ENCODE data around the gene HNRNPUL1. TPM values are rescaled to one million over a fixed set of nuclear protein-coding genes. Genes with fewer than 3 reads are reported as not detected.
A peak's percentile ranks its signal among the peaks of the same experiment; 100 is the strongest.

Gene HNRNPUL1
- total and polyA plus RNA-seq, 2 of the 8 experiments (the other 6 are each of a cell fraction or from before 2014, with no cell fraction given): 99.5 to 264 TPM

GRCh38 chr19:41218249-41218614 is 45.9 kb upstream of the HNRNPUL1 start:
- Histone ChIP-seq H3K4me2 (ENCODE audit: insufficient read depth in 1 of 2, low read depth in 2 of 2, low read length in 2 of 2) (peak overlapping the region; percentile 87 to 93), H3K27ac (ENCODE audit: low read depth, low read length) (peak overlapping the region; percentile 56; the same call in 1 of the 2 replicates), H2AK5ac (ENCODE audit: low read depth, low read length) (0 out of 2 replicates have a peak overlapping the region, but pooled peaks have one; percentile 45), H3K23me2 (ENCODE audit: low read depth, low read length) (peaks cover 8% of the 10 kb centered on the region), H3K4ac (replicated peaks; ENCODE audit: insufficient read length, low read depth, low read length) (peak overlapping the region; percentile 76), H3K79me2 (ENCODE audit: control insufficient read depth in 1 of 2, insufficient read depth in 2 of 2, low read length in 2 of 2) (peaks cover 0 to 18% of the 10 kb centered on the region in 2 experiments; a peak in 2 of 4 replicates), H3K79me1 (ENCODE audit: low read depth, low read length) (peaks cover 2% of the 10 kb centered on the region; the same call in 1 of the 2 replicates), H3K27me3 (replicated peaks in 1 of 4; ENCODE audit: control insufficient read depth in 3 of 4, extremely low read depth in 1 of 4, insufficient read depth in 3 of 4, low read length in 3 of 4) (no peaks in the 10 kb centered on the region; a peak in 1 of 7 replicates), H4K20me1 (replicated peaks in 1 of 2; ENCODE audit: control insufficient read depth in 1 of 2, insufficient read depth in 2 of 2, low read length in 2 of 2) (no peaks in the 10 kb centered on the region), H2BK15ac (ENCODE audit: low read length) (peak overlapping the region; percentile 74), H3K18ac (ENCODE audit: extremely low read depth, low read length) (peak overlapping the region; percentile 92), H3K23ac (ENCODE audit: insufficient read length) (no peak overlapping the region), H3K4me1 (replicated peaks in 1 of 4; ENCODE audit: control insufficient read depth in 3 of 4, insufficient read depth in 4 of 4, low read length in 3 of 4) (peaks cover 0 to 11% (median 9%) of the 10 kb centered on the region in 4 experiments; a peak in 6 of 7 replicates), H4K5ac (ENCODE audit: insufficient read length, low read depth, low read length) (peak overlapping the region; percentile 89), H3K9me3 (ENCODE audit: insufficient read depth in 2 of 2, low read depth in 1 of 2, low read length in 1 of 2) (no peaks in the 10 kb centered on the region), H4K8ac (ENCODE audit: extremely low read depth, insufficient read depth, low read length) (peak overlapping the region; percentile 90; the same call in 1 of the 2 replicates), H3K56ac (replicated peaks; ENCODE audit: insufficient read length, low read depth, low read length) (peak overlapping the region; percentile 75), H2BK120ac (replicated peaks; ENCODE audit: low read depth, low read length) (no peak overlapping the region), H3K9ac (replicated peaks in 1 of 4; ENCODE audit: extremely low read depth in 1 of 4, low read depth in 3 of 4, low read length in 3 of 4) (peak overlapping the region in 1 of 4 experiments; percentile 28; a peak in 1 of 7 replicates), H3K14ac (ENCODE audit: insufficient read length) (no peak overlapping the region), H2BK5ac (ENCODE audit: low read depth, low read length) (peak overlapping the region; percentile 96), H3K36me3 (ENCODE audit: control insufficient read depth in 2 of 4, insufficient read depth in 4 of 4, low read length in 3 of 4) (peaks cover 0 to 11% (median 3%) of the 10 kb centered on the region in 4 experiments; a peak in 4 of 8 replicates), H3K4me3 (ENCODE audit: extremely low read depth in 1 of 4, insufficient read depth in 2 of 4, low read depth in 3 of 4, low read length in 4 of 4) (peak overlapping the region in 3 of 4 experiments; percentile 22 to 89 (median 69); a peak in 4 of 8 replicates), H4K91ac (replicated peaks; ENCODE audit: insufficient read length, low read length) (peak overlapping the region; percentile 98), H2AFZ (ENCODE audit: low read length) (no peak overlapping the region; the same call in 1 of the 2 replicates), H2BK12ac (ENCODE audit: low read depth, low read length) (peak overlapping the region; percentile 90), H2BK20ac (ENCODE audit: low read length) (peak overlapping the region; percentile 95; the same call in 1 of the 2 replicates)
- FAIRE-seq (no peak), DNase-seq (ENCODE audit: low read depth in 1 of 2, low spot score in 2 of 2) (no peak)
- ChIA-PET POLR2A (ENCODE audit: partially characterized antibody) (interaction anchor here (0.6 to 3.3 kb wide), 15 partner anchors 9 to 128 kb away, joined by 3 to 32 read pairs (median 4); partner anchors contain the start of genes CCDC97, CYP2S1 and HNRNPUL1), CTCF (ENCODE audit: partially characterized antibody) (interaction anchor here (0.6 to 3.6 kb wide), 8 partner anchors 15 to 136 kb away, joined by 3 to 10 read pairs (median 4); no protein-coding TSS in a partner anchor)
- 71% methylated on average over 7 of the region's 7 CpGs; no CpG with 5 or more reads in 1 of the 2 experiments for WGBS, 2 experiments (ENCODE audit: extremely low coverage in 1 of 2, insufficient coverage in 1 of 2, insufficient read length in 1 of 2, insufficient replicate concordance in 2 of 2, low coverage in 1 of 2, low lambda C conversion rate in 2 of 2, missing lambda C conversion rate in 1 of 2)
- TF ChIP-seq KDM1A (IDR thresholded peaks at IDR 0.05; ENCODE audit: borderline replicate concordance, low read length) (peak; percentile 89), GTF2F1 (IDR thresholded peaks at IDR 0.05; ENCODE audit: borderline replicate concordance, low read depth, low read length) (no peak), E2F6 (IDR thresholded peaks at IDR 0.05) (no peak), KDM4A (IDR thresholded peaks at IDR 0.05; ENCODE audit: low read depth, low read length, severe bottlenecking) (no peak), EGR1 (IDR thresholded peaks at IDR 0.05; ENCODE audit: borderline replicate concordance, low read depth, low read length) (no peak), SIN3A (conservative IDR thresholded peaks at IDR 0.05 in 1 of 2, IDR thresholded peaks at IDR 0.05 in 1 of 2; ENCODE audit: low read depth in 1 of 2, low read length in 2 of 2) (no peak)
